GDM1 (cell line): Measurements from ENCODE around the gene SERINC3.
"Not testable (repeated sequence)": the region's sequence is repeated elsewhere in the genome, so short reads cannot be mapped to it uniquely, and the experiment has no call there.

Source experiments
- DNase-seq: peaks from one replicate; lab custom pipeline; 2025; lab: John Stamatoyannopoulos, UW

Gene SERINC3

GRCh38 chr20:44491635-44492395 is 30.1 kb downstream of the SERINC3 start:
- no peak for DNase-seq

GRCh38 chr20:44489931-44490330 is 31.9 kb downstream of the SERINC3 start:
- no peak for DNase-seq

- DNase-seq = no peak
These were observed 32.6 kb downstream of the SERINC3 start for GRCh38 chr20:44489223-44489622.

DNA sequence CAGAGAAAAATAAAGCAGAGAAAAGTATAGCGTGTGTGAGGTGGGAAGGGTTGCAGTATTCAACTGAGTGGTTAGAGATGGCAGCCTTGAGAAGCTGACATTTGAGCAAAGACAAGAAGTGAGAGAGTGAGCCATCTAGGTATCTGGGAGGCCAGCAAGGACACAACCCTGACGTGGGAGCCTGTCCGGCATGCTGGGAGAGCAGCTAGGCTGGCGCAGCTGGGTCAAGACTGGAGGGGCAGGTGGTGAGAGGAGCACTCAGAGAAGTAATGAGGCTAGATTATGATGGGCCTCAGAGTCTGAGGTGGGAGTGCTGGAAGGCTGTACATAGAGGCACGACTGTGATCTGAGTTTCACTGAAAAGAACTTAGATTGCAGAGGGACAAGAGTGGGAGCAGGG is 33.3 kb downstream of the SERINC3 start:
- no peak for DNase-seq

GRCh38 chr20:44485830-44486198 is 36.1 kb downstream of the SERINC3 start:
- no peak for DNase-seq

DNA sequence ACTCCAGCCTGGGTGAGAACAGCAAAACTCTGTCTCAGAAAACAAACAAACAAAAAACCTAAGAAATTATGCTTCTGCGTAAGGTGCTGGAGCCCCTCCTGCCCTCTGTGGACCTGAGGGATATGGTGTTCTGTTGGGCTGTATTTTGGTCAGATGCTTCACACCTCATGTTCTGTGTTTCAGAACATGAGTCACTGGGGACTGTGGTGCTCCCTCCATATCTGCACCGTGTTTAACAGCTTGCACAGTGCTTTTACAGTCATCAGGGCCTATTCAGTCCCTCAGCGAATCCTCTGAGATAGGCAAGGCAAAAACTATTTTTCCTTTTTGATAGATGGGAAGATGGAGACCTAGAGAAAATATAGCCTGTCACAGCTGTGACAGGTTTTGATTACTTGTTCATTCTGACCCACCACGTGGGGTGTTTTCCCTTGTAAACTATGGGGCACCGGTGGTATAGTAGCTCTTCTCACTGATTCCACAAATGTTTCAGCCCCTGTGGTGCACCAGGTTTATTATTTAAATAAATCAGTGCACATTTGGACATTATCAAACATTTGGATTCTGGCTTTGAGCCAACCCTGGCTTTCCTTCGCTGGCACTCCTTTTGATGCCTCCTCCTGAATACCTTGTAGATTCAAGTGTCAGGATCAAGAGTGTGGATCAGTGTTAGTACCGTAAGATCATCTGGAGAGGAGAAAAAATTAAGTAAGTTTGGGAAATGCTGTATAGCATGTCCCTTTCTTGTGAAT is 36.6 kb downstream of the SERINC3 start:
- no peak for DNase-seq

DNA sequence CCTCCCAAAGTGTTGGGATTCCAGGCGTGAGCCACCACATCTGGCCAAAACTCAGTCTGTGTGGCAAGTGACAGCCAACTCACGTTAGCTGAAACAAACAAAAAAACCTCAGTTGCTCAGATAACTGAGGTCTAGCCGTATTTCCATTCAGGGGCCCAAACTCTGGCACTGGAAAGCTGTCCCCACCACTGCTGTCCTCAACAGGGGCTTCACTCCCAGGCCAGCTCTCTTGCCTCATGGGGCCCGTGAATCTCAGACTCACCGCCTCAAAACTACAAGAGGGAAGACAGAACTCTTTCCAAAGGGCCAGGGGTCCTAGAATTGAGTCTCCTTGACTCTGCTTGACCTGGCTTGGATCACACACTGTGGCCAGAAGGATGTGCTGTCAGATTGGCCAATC is 38.8 kb downstream of the SERINC3 start:
- no peak for DNase-seq

DNA sequence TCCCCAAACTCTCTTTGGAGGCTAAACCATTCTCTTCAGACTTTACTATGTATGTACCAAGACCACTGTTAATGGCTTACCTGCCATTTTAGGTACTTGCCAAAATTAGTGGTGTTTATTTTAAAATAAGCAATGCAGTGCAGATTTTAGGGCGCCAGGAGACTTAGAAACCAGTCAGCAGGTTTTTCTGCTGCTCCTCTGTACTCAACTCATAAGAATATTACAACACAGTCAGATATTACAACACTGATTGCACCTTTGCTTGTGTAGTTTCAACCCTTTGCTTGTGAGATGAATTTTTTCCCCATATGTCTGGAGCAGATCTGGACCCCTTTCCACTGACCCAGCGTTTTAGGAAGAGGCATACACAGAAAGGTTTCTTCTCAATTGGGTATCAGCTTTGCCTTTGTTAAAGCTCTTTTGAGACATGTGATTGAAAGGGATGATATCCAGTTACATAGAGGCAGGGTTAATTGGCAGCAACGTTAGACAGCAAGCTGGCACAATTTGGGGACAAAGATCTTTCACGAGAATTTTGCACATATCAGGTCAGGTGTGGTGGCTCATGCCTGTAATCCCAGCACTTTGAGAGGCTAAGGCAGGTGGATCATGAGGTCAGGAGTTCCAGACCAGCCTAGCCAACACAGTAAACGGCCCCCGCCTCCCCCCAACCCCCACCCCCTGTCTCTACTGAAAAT is 40.0 kb downstream of the SERINC3 start:
- no peak for DNase-seq

DNA sequence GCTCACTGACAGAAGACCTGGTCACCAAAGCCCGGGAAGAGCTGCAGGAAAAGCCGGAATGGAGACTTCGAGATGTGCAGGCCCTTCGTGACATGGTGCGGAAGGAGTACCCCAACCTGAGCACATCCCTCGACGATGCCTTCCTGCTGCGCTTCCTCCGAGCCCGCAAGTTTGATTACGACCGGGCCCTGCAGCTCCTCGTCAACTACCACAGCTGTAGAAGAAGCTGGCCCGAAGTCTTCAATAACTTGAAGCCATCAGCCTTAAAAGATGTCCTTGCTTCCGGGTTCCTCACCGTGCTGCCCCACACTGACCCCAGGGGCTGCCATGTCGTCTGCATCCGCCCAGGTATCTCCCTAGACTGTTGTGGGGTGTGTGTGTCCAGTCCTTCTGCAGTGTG is 41.8 kb downstream of the SERINC3 start:
- no peak for DNase-seq

DNA sequence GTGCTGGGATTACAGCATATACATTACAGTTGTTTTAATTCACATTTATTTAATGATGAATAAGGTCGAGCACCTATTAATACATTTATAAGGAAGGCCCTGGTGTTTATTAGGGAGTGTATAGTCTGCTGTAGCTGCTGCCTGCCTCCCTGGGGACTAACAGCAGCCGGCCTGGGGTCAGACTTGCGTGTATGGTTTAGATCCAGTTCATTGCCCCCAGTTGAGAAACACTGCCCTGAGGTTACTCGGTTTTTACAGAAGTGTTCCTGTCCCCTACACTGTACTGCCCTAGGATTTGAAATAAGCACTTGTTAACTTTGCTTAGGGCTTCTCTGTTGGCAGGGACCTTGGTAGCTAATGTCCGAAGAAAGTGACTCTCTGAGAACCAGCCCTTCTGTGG is 42.2 kb downstream of the SERINC3 start:
- DNase-seq = no peak

DNA sequence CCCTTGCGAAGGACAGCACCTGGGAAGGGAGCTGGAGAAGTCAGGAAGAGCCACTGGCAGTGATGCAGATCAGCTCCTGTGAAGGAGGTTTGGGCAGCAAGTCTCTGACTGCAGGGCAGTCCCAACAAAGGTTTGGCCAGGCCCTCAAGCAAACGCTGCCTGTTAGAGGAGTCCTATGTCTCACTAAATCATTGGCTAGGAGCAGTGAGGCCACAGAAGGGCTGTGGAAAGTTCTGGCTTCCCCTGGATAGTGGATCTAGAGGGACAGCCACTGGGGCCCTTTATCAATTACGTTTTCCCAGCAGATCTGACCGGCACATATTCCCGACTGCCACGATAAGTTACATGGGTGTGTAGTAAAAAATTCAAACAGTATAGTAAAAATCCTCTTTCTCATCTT is 43.7 kb downstream of the SERINC3 start:
- no peak for DNase-seq

DNA sequence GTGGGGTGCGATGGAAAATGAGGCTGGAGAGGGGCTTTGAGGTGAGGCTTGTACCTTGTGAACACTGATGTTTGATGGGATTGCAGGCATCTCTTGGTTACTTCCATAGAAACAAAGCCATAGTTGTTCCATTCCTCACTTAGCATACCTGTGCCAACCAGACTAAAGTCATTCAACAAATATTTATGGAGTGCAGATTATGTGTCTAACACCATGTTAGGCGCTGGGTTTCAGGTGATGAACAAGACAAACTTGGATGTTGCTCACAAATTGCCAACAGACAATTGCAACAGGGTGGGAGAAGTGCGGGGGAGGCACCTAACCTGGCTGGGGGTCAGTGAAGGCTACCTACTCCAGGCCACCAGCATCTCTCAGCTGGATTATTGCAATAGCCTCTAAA is 44.7 kb downstream of the SERINC3 start:
- DNase-seq = no peak

- DNase-seq = peak; percentile 74
These were observed 45.9 kb downstream of the SERINC3 start, which contains the start of gene TTPAL for GRCh38 chr20:44475694-44476560. Gene TTPAL, plus strand, starts transcription at chr20:44475874. Its CDS starts 4,126 bp downstream, at chr20:44480000.

DNA sequence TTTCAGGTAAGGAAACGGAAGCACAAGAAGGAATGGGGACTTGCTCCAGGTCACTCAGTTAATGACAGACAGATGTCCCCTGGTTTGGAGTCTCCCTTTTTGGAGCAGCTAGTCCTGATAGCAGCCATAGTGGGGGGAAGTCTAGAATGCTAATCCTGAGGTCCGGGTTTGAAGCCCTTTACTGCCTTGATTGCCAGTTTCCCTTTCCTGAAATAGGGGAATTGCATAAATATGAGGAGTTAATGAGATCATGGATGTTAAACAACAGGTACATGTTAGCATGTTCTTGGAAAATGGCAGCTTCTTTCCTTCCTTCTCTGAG is 46.5 kb downstream of the SERINC3 start:
- no peak for DNase-seq

GRCh38 chr20:44472283-44472682 is 49.6 kb downstream of the SERINC3 start:
- DNase-seq = not testable (repeated sequence)

GRCh38 chr20:44471481-44471882 is 50.4 kb downstream of the SERINC3 start:
- DNase-seq = no peak

DNA sequence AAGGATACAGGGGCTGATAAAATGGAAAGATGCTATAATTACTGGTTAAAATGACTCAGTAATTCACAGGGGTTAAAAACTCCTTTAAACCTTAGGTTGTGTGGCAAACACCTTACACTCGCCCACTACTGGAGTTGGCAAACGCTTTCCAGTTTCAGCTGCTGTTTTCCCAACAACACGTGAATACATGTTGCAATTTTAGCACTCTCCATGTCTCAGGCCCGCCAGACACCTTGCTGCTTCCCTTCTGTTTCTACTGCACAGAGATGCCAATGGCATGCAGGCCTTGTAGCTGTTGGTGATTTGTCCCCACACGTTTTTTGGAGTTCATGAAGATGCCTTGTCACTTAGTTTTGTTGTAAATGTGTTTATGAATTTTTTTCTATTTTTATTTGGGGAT is 51.5 kb downstream of the SERINC3 start:
- no peak for DNase-seq

DNA sequence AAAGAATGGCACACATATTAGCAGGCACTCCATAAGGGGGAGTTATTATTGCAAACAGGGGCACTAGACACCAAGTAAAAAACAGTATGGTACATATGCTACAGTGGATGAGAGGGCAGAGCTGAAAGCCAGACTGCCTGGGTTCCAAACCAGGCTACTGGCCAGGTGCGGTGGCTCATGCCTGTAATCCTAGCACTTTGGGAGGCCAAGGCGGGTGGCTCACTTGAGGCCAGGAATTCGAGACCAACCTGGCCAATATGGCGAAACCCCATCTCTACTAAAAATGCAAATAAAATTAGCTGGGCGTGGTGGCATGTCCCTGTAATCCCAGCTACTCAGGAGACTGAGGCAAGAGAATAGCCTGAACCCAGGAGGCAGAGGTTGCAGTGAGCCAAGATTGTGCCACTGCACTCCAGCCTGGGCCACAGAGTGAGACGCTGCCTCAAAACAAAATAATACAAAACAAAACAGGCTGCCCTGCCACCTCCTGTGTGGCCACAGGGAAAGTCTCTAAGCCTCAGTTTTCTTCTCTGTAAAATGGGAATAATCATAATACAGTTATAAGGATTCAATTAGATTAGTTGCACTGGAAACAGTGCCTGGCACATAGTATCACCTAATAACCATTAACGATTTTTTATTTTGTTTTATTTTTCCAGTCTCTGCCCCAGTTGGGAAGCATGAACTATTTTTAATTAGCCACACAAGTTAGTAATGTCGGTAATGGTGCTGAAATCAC is 53.7 kb downstream of the SERINC3 start:
- no peak for DNase-seq

- DNase-seq = no peak
These were observed 54.5 kb downstream of the SERINC3 start for GRCh38 chr20:44467289-44467883.

DNA sequence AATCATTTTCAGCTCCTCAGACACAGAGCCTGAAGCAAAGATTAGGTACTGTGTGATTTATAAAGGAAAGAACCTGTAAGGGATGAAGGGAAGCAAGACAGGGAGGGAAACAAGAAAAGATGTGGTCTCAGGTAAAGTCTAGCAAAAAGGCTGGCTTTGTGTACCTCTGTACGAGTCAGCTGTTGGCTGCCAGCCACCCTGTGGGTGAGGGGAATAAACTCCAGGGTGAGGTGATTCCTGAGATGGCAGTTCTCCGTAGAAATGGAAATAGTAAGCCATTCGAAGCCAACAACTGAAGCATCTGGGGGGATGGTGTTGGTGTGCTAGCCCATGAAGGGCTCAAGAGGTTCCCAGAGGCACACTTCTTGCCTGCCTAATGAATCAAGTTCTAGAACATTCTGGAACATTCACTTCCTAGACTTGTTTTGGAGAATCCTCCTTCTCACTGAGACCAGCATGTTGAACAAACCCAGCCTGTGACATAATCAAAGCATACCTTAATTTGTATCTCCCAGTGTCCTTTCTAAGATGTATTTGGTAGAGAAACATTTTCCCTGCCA is 56.8 kb downstream of the SERINC3 start:
- no peak for DNase-seq

DNA sequence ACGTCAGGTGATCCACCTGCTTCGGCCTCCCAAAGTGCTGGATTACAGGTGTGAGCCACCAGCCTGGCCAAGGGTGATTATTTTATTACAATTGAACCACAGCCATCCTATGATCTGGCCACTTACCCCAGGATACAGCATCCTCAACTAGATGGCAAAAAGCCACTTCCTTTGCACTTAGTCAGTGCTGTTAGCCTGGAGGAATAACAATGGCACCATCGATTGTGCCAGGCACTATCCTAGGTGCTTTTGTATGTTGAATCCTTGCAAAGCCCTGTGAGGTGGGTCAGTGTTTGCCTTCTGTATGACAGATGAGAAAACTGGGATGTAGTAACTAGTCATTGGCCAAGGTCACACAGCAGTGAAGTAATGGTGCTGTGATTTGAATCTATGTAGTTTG is 57.4 kb downstream of the SERINC3 start:
- DNase-seq = no peak
